Breast epithelium (tissue), 3 donors: ENCODE data around the gene YKT6.

Experiments used
- CTCF ChIP-seq, 3 donors: fragments of 450-650 bp; IDR thresholded peaks; one replicate each; pipeline ENCODE4 v1.5.1; 2016 to 2017; ENCODE audit warnings: antibody characterized with exemption in 3 of 3, mild to moderate bottlenecking in 3 of 3, moderate library complexity in 3 of 3
- POLR2A ChIP-seq: fragments of 450-650 bp; IDR thresholded peaks from one replicate; pipeline ENCODE4 v1.6.1; 2016; ENCODE audit warnings: antibody characterized with exemption, mild to moderate bottlenecking, moderate library complexity

GRCh38 chr7:44175730-44176129, 25.0 kb upstream of the YKT6 start:
- TF ChIP-seq CTCF (IDR thresholded peaks at IDR 0.05): no peak
- no peak for TF ChIP-seq POLR2A
